GM15510 (cell line): ENCODE results near the gene IL23R.

Experiments
- POLR2A ChIP-seq: IDR thresholded peaks from 3 replicates; pipeline ENCODE4 v1.6.1; 2011; ENCODE audit warnings: borderline replicate concordance; ENCODE audit not compliant: insufficient read length; ENCODE audit errors: extremely low read depth

The IL23R gene

DNA sequence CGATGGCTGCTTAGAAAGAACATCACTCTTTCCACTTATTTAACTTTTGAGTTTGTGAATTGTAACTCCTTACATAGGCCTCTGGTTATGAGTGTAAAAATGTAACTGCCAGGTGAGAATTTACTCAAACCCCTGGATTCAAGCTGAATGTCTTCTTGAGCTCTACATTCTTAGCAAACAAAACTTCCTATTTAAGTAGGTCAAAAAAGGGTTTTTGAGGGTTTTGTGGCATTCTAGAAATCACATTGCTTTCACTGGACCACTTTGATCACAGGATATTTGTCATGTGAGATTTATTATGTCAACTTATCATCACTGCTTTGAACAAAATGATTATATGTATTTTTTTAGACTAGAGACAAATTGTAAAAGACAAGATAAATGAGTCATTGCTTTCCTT lies 5.7 kb downstream of the IL23R start:
- TF ChIP-seq POLR2A = no peak

DNA sequence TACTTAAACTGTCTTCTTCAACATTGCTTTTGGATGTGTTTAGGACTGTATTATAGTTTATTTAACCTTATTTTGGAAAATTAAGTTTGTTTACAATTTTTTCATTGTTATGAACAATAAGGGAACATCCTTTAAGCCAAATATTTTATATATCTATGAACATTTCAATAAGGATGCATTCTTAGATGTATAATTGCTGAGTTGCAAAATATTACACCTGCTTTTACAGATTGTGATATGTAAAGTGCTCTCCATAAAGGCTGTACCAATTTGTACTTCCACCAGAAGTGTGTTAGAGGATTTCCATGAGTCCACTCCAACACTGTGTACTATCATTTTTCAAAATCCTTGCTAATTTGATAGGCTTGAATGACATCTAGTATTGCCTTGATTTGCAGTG lies 7.7 kb downstream of the IL23R start:
- TF ChIP-seq POLR2A = no peak

DNA sequence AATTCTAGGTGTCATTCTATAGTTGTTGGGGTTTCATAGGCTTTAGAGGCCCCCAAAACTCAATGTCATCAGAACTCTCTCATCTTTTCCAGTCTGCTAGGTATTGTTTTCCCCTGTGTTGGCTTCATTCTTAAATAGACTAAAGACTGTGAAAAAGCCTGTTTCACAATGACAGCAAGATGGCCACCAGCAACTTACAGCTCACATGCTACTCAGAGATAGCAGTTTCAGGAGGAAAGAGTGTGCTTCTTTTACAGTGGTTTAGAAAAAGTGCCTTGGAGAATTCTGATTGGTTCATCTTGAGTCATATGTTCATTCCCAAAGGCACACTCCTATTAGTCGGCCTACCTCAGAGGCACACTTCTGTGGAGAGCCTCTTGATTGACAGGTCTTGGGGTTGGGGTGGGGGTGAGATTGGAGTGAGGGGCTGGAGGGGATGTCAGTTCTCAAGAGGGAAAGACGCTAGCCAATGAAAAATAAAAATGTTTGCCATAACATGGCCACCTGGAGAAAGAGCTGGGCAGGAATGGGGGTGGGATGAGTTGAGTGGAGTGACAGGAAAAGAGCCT lies 8.5 kb downstream of the IL23R start:
- no peak for TF ChIP-seq POLR2A

DNA sequence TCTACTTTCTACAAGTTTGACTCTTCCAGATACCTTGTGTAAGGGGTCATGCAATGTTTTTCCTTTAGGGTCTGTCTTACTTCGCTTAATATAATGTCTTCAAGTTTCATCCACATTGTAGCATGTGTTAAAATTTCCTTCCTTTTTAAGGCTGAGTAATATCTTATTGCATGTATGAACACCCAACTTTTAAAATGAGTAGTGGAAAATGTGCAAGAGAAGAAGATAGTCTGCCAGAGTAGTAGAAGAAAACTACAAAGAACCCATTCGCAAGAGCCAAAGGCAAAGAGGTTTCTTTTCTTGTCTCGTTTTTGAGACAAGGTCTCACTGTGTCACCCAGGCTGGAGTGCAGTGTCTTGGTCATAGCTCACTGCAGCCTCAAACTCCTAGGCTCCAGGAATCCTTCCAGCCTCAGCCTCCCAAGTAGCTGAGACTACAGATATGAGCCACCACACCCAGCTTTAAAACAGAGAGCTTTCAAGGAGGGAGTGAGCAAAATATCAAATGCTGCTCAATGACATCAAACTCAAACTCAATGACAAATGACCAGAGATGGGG lies 9.4 kb downstream of the IL23R start:
- TF ChIP-seq POLR2A = no peak

DNA sequence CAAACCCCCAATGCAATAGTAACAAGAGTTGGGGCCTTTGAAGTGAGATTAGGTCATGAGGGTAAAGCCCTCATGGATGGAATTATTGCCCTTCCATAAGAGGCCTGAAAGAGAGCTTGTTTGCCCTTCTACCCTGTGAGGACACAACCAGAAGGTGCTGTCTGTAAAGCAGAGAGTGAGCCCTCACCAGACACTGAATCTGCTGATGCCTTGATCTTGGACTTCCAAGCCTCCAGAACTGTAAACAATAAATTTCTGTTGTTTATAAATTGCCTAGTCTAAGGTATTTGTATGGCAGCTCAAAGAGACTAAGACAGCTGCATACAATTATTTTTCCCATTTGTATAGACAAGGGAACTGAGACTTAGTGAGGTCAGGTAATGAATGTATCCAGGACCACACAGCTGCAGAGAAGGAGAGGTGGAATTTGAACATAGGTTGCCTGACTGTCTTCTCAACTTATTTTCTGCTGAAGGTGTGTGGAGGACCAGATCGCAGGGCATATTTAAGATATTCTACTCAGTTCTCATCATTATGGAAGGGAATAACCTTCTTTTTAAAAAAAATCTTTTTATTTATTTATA lies 18.7 kb downstream of the IL23R start:
- no peak for TF ChIP-seq POLR2A

DNA sequence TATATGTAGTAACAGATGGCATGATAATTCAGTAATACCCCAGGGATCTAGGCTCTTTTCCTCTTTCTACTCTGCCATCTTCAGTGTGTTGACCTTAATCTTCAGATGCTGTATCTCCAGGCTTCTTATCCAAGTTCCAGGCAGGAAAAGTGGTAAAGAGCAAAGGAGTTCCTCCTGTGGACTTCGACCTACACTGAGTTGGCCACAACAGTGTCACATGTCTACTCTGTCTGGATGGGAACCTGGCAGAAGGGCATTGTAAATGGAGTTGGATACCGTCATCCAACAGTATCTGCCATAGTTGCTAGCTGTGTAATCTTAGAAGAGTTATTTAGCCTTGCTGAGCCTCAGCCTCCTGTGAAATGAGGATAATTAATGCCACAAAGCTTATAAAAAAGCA lies 21.9 kb downstream of the IL23R start:
- no peak for TF ChIP-seq POLR2A

DNA sequence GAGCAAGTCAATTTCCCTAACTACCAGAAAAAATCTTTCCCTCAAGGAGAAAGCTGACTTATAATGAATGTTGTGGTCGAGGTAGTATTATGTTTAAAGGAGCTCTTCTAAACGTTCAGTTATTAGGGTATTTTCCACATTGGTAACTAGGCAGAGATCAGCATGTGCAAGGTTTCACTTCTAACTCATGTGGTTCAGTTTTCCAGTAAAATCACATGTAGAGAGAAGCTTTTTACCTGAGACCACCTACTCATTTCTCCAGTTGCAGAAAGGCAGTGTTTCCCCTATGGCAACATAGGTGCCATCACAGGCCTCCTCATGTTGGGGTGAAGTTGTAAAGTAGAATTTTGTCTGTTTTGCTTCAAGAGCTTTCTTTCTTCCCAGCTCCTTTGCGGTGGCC lies 23.7 kb downstream of the IL23R start:
- TF ChIP-seq POLR2A = no peak

DNA sequence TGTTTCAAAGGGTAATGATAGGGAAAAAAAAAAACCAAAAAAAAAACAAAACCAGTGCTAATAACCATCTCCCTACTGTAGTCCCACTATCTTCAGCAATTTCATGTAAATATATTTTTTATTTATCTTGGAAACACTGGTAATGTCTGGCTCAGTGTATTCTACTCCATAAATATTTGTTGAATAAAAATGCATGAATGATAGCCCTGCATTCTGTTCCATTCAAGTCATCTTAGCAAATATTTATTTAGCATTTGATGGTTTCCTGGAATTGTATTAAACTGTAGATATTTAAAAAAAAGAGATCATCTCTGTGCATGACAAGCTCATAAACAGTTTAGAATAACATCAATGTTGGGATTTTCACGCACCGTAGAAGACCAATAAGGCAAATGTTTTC lies 24.2 kb downstream of the IL23R start:
- no peak for TF ChIP-seq POLR2A

DNA sequence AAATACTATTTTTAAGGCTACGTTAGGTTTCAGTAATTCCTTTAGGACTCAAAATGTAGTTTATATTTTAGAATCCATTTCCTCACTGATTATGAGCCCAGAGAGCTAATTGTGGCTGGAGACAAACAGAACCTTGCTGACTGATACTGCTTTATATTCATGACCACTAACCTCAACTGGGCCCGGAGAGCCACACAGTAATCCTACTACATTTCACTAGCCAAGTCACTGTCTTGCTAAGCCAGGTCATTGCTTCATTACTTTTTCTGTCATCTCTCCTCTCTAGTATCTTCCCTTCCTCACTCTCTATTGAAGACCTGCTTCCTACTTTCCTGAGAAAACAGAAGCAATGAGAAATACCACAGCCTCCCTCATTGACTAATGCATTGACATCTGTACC lies 24.7 kb downstream of the IL23R start:
- no peak for TF ChIP-seq POLR2A

DNA sequence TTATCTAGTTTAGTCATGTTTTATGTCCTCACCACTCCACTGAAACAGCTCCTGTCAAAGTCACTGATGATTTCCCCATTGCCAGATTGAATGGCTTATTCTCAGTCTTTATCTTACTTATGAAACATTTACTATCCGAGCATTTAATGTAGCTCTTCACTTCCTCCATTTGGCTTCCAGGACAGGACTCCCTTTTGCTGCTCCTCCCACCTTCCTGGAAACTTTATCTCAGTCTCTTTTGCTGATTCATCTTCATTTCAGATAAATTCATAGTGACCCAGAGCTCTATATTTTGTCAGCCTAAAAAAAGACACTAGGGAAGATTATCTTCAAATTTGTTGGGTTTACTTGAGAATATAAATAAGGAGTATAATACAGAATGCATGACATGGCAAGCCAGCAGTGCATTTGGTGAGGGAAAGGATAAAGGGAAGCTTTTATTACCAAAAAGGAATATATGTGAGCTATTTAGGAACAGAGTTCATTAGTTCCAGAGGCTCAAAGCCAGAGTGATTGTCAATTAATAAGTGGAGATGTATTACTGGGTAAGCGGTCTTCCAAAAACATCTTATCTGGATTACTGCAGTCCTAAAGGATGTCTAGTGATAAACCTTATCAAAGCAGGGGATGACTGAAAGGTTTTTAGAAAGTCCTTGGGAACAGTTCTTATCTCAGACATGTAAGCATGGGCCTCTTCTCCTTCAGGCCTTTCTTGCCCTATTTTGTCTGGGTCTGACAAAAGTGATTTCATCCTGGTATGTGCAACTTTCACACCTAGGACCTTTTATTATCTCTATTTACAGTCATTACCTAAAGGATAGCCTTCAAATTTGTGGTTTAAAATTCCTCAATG lies 25.6 kb downstream of the IL23R start:
- TF ChIP-seq POLR2A = no peak

DNA sequence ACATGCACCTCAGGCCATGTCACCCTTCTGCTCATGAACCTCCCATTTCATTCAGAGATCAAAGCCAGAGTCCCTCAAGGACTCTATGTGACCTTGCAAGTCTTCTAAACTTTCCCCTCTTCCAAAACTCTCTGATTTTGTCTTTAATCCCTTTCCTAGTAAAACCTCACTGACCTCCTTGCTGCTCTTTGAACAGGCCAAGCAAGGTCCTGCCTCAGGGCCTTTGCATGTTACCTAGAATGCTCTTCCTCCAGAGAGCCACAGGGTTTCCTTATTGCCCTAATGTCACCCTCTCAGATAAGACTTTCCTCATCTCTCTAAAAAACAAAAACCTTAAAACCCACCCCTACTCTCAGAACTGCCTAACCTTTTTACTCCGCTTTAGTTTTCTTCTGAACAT lies 26.6 kb downstream of the IL23R start:
- no peak for TF ChIP-seq POLR2A

DNA sequence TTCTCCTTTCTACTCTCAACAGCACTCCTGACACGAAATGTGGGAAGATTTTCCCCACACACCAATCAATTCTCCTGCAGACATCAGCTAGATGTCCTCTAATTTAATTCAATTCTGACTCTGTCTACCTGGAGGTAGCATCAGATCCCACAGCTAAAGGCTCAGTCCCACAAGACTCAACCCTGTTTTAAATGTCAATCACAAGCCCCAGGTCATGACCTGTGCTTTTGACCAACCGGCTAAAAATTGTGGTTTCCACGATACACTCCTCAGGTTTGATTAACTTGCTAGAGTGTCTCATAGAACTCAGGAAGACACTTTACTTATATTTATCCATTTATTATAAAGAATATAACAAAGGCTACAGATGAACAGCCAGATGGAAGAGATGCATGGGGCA lies 27.4 kb downstream of the IL23R start:
- TF ChIP-seq POLR2A = no peak

DNA sequence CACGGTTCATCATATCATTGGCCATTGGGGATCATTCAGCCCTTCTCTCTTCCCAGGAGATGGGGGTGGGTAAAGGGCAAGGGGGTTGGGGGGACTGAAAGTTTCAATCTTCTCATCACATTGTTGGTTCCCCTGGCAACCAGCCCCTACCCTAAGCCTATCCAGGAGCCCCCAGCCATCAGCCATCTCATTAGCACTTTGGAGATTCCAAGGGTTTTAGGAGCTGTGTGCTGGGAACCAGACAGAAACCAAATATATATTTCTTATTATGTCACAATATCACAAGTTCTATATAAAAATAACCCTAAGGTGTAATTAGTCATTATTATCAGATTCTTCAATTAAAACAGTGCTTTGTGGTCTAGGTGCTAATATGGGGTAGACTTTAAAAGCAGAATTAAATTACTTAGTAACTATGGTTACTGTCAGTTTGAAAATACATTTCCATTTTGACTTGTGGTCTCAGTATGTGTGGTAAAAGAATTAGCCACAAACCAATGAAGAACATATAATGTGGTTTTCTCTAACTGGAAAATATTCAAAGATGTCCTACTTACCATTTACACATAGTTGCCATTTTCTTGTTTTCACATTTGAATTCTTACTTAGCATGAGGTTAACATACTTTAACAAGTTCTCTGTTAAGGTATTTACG lies 28.1 kb downstream of the IL23R start:
- TF ChIP-seq POLR2A = no peak

DNA sequence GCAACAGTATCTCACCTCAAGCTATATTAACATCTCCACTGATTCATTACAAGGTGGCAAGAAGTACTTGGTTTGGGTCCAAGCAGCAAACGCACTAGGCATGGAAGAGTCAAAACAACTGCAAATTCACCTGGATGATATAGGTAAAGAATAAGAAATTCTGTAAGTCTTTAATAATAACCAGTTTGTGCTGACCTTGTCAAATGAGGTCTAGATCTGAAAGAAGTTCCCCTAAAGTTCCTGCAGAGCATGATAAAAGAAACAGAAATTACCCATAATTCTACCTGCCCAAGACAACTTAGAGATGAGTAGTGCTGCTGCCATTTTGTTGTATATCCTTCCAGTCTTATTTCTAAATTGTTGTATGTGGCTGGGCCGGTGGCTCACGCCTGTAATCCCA lies 34.5 kb downstream of the IL23R start:
- no peak for TF ChIP-seq POLR2A

DNA sequence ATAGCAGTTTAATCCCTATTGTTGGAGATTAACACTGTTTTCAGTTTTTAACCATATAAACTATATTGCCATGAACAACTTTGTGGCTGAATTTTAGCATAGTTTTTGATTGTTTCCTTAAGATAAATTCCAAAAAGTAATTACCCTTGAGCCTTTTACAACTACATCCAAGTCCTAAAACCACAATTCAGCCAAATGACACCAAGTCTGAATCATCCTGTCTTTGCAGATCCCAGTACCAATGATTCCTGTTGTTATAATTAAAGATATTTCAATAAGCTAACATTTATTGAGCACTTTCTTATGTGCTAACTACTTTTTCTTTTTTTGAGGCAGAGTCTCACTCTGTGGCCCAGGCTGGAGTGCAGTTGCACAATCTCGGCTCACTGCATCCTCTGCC lies 35.6 kb downstream of the IL23R start:
- no peak for TF ChIP-seq POLR2A
